GM19193 (cell line): ENCODE measurements around the gene SUGCT.

Source experiments
- POLR2A ChIP-seq: IDR thresholded peaks from 4 replicates; pipeline ENCODE4 v1.6.1; 2011; ENCODE audit not compliant: insufficient read depth, insufficient read length; ENCODE audit errors: extremely low read depth

SUGCT gene

DNA sequence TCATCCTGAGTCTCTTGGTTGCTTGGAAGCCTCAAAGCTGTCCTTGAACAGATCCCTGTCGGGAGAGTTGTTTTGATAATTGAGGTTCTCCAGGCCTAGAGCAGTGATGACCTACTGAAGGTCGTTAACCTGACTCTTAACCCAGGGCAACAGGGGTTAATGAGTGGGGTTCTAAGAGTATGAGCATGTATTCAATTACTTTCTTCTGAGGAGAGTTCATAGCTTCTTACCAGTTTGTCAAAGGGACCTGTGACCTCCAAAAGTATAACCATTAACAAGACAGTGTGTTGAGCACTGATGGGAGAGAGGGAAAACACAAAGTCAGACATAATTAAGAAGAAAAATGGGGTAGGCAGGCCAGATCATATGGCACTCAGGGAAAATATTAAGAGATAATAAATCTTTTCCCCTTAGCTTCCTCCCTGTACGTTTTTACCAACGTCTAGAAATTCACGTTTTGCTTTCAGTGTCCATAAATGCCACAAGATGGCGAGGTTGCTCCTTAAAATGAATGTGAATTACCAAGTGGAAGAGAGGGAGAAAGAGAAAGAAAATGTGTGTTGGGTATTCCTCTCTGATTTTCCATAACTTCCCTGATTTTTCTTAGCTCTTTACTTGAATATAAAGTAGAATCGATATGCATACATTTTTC, 97.6 kb downstream of the SUGCT start:
- TF ChIP-seq POLR2A = no peak

DNA sequence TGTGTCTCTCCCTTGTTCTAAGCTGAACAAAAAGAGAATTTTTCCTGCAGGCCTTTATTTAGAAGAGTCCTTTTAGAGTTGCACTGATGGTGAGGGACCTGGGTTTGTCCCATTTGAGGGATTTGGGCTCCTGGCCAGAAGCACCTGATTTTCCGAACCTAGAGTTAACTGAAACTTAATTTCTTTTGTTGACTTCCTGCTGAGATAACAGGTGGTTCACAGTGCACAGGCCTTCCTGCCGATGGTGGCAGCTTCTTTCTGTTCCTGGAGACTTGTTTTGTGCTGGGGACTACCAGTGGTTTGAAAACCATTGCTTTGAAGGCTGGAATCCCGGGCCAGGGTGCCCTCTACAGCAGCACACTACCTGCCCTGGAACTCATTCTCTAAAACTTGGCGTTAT, 99.2 kb downstream of the SUGCT start:
- no peak for TF ChIP-seq POLR2A

DNA sequence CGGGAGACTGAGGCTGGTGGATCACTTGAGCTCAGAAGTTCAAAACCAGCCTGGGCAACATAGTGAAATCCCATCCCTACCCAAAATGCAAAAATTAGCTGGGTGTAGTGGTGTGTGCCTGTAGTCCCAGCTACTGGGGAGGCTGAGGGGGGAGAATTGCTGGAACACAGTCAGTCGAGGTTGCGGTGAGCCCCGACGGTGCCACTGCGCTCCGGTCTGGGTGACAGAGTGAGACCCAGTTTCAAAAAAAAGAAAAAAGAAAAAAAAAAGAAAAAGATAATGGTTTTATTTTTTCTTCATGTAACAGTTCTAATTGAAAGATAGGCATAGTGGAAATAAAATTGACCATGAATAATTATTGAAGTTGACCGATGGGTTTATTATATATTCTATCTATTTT, 99.9 kb downstream of the SUGCT start:
- TF ChIP-seq POLR2A = no peak

DNA sequence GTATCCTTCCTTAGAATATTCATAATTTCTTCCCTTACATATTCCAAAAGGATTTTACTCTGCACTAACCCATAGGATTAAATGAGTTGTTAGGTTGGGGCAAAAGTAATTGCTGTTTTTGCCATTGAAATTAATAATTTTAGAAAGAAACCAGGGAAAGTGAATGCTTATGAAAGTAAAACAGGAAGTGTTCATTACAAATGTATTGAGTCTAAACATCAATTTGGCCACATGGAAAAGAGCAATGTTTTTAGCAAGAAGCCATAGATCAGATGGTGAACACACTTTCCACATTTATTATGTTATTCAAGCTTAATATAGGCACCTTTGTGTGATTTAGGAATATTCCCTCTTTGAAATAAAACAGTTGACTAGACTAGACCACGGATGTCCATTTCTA, 102.9 kb downstream of the SUGCT start:
- TF ChIP-seq POLR2A = no peak

DNA sequence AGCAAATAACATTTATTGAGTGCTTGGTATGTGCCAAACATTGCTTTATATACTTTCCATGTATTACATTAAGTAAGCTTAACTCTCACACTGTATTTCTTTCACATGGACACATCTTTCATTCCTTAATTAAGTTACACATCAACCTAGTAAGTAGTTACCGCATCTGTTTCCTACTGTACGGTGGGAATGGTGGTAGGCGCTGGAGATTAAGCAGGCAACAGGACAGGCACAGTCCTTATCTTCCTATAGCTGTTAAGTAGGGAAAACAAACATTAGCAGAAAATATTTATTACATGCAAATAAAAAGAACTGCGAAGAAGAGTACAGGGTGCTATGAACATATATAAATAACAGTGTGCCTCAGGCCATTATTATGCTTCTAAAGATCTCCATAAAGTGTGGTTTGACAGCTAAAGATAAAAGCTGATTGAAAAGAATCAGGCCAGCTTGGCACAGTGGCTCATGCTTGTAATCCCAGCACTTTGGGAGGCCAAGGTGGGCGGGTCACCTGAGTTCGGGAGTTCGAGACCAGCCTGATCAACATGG, 105.0 kb downstream of the SUGCT start:
- TF ChIP-seq POLR2A = no peak

DNA sequence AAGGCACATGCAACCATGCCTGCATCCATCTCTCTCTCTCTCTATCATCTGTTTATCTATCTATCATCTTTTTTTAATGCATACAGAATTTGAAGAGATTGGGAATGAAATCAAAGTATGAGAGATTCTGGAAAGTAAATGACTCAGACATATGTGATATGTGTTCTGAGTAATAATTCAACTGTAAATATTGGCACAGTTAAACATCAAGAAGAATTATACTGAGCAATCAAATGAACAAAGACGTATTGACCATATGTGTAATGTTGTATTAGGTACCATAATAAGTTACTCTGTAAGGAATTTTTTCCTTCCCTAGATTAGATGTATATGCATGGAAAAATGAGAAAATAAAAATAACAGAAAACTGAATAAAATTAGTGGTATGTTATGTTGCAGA, 108.3 kb downstream of the SUGCT start:
- no peak for TF ChIP-seq POLR2A

DNA sequence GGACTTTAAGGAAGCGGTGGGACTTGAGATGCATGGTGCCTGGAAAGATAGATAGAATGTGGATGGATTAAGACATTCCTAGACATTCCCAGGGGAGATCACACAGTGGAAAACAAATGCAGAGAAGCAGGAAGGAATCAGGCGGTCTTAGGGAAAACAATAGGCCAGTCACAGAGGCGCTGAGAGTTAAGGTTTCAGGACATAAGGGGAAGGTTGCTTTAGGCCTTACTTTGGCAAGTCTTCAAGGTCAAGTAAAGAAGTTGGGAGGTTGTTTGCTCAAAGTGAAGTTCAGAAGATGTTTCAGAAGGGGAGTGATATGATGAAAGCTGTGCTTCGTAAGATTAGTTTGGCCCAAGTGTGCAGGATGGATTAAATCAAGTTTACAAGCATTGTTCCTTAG, 109.4 kb downstream of the SUGCT start:
- TF ChIP-seq POLR2A = no peak

DNA sequence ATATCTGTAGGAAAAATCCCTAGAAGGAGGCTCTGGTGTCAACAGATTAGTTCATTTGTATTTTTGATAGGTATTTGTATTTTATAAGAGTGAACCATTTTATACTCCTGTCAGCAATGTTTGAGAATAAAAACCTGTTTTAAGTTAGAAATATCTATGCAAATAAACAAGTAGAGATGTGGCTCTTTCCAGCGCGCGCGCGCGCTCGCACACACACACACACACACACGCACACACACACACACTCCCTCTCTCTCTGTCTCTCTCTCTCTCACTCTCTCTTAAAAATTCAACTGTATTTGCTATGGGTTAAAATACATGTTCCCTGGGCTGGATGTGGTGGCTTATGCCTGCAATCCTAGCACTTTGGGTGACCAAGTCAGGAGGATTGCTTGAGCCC, 113.9 kb downstream of the SUGCT start:
- TF ChIP-seq POLR2A = no peak

DNA sequence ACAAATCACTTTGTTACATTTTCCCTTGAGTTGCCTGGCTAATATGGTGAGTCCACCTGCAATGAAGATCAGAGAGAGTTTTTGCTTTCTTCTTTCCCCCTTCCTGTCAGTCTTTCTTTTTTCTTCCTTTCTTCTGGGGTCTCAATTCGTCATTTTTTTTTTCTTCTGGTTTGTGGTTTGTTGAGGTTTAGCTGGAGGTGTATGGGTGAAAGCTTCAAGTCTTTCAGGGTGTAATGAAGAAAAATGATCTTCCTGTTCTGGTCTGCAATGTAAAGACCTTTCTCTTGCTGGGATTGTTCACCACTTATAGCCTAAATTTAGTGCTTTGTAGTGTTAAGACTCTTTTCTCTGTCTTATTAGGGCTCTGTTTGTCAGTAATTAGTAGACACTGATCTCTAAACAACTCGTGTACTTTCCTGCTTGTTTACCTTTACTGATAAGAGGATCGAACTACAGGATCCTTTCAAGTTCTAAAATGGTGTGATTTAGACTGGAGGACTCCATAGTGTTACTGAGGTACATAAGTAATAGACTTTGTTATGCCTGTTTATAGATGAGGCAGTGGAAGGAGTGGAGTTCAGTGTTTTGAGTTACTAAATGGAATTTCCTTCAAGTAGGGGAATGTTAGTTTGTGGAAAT, 129.1 kb downstream of the SUGCT start:
- TF ChIP-seq POLR2A = no peak

DNA sequence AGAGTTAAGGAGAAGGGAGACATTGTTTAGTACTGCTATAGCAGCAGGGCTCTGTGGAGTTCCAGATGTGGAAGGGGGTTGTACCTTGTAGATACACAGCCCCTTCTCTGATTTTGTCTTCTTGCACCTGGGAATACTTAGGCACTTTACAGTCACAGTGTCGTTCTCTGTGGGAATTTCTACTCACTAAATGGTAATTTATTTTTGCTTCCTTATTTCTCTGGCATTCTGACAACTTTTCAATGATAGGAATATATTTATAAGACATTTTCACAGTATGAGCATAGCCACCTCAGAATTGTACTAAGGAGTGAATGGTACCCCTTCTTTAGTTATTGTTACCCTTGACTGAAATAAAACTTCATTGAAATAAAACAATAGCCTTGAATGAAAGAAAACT, 132.8 kb downstream of the SUGCT start:
- TF ChIP-seq POLR2A = no peak

DNA sequence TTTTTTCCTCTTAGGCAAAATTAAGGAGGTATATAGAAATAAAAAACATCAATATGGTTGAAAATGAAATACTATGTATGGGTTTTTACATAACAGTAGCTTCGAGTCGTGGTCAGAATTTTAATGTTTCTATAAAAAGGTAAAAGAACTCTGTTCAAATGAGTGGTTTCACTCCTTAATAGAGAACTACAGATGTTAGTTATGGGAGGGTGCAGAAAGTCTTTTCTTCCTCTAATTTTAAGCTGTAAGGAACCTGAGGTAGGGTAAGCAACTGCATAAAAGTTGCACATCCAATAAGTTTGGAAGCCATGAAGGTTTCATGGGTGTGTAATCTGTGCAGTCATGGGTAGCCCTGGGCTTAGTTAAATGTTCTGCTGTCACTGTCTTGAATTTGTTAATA, 141.3 kb downstream of the SUGCT start:
- no peak for TF ChIP-seq POLR2A

DNA sequence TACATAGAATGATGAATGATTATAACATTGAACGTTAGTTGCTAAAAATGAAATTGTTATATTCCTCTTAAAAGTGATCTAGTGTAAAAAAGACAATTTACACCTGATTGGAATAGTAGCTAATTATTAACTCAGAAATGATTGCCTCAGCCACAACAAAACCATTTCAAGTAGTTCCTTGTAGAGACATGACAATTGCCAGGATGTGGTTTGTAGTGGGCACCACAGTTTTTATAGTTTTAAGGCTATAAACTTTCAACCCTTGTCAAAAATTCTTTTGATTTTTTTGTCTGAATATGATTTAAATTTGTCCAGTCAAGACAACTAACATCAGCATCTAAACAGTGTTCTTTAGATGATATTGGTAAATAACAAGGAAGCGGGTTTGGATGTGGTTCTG, 145.2 kb downstream of the SUGCT start:
- no peak for TF ChIP-seq POLR2A

DNA sequence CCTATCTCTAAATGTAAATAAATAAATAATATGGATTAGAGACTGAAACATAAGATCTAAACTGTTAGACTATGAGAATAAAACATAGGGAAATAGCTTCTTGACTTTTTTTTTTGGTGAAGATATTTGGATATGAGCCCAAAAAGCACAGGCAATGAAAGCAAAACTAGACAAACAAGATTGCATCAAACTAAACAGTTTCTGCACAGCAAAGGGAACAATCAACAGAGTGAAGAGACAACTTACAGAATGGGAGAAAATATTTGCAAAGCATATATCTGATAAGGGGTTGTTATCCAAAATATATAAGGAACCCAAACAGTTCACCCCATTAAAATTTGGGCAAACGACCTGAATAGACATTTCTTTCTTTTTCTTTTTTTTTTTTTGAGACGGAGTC, 148.1 kb downstream of the SUGCT start:
- TF ChIP-seq POLR2A = no peak

DNA sequence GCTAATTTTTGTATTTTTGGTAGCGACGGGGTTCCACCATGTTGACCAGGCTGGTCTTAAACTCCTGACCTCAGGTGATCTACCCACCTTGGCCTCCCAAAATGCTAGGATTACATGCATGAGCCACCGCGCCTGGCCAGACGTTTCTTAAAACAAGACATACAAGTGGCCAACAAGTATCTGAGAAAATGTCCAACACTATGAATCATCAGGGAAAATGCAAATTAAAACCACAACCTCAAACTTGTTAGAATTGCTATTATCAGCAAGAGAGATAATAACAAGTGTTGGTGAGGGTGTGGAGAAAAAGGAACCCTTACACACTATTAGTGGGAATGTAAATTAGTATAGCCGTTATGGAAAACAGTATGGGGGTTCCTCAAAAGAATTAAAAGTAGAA, 148.6 kb downstream of the SUGCT start:
- TF ChIP-seq POLR2A = no peak

DNA sequence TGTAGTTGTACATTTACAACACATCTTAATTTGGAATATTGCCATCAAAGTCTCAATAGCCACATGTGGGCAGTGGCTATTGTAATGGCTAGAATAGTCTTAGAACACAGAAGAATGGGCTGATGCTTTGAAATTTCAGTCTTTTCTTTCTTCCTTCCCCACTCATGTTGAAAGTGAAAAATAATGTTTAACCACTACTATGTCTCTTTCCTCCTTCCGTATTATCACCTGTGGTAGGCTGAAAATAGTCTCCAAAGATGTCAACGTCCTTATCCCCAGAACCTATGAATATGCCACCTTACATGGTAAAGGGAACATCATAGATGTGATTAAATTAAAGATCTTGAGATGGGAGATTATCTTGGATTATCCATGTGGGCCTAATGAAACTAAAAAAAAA, 154.0 kb downstream of the SUGCT start:
- no peak for TF ChIP-seq POLR2A

DNA sequence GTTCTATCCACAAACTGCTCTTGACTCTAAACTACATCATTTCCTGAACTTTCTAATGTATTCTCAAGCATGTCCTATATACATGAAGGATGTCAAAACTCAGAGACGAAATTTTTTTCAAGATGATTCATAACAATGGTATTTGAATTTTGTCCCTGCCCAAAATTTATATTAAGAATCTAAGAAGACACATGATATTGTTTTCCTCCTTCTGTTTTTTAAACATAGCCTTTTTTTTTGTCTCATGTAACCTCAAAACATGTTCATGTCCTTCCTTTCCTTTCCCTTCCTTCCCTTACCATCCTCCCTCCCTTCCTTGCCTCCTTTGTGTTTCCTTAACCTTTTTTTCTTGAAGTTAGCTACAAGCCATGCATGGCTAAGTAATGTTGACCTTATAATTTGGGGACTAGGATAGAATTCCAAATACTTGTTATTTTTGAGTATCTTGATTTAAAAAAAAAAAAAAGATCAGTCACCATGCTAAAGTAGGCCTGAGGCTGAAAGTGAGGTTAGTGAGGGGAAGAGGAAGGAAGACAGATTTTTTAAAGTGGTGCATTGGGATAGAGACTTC, 163.0 kb downstream of the SUGCT start:
- TF ChIP-seq POLR2A = no peak
